ENCODE results near the gene STON1.
"Not testable (repeated sequence)": the region's sequence is repeated elsewhere in the genome, so short reads cannot be mapped to it uniquely, and the experiment has no call there.

STON1 gene

GRCh38 chr2:48527226-48527885 is 2.6 kb upstream of the STON1 start:
- DNase-seq (ENCODE audit: low read depth) = no peak

- no peak for DNase-seq (ENCODE audit: low read depth)
Observed at GRCh38 chr2:48528431-48528830, 1.5 kb upstream of the STON1 start.

- no peak for DNase-seq (ENCODE audit: low read depth)
Observed at GRCh38 chr2:48529194-48529593, 760 bp upstream of the STON1 start.

- no peak for DNase-seq (ENCODE audit: low read depth)
Observed at GRCh38 chr2:48529676-48530032, 300 bp upstream of the STON1 start.

GRCh38 chr2:48531141-48531648 is 1.2 kb downstream of the STON1 start:
- no peak for DNase-seq (ENCODE audit: low read depth)

- DNase-seq (ENCODE audit: low read depth) = no peak
Observed at GRCh38 chr2:48532174-48532573, 2.2 kb downstream of the STON1 start.

- DNase-seq (ENCODE audit: low read depth) = no peak
Observed at GRCh38 chr2:48532824-48533223, 2.9 kb downstream of the STON1 start.

GRCh38 chr2:48534781-48535180 is 4.8 kb downstream of the STON1 start:
- no peak for DNase-seq (ENCODE audit: low read depth)

- DNase-seq (ENCODE audit: low read depth) = no peak
Observed at GRCh38 chr2:48540237-48540935, 10.4 kb downstream of the STON1 start.

- no peak for DNase-seq (ENCODE audit: low read depth)
Observed at GRCh38 chr2:48541666-48542389, 11.9 kb downstream of the STON1 start.

GRCh38 chr2:48543895-48544294 is 13.9 kb downstream of the STON1 start:
- no peak for DNase-seq (ENCODE audit: low read depth)

GRCh38 chr2:48545244-48545643 is 15.3 kb downstream of the STON1 start:
- peak; percentile 49 for DNase-seq (ENCODE audit: low read depth)

GRCh38 chr2:48548840-48549239 is 18.9 kb downstream of the STON1 start:
- DNase-seq (ENCODE audit: low read depth) = no peak

GRCh38 chr2:48549972-48550371 is 20.0 kb downstream of the STON1 start:
- no peak for DNase-seq (ENCODE audit: low read depth)

- DNase-seq (ENCODE audit: low read depth) = no peak
Observed at GRCh38 chr2:48551548-48551947, 21.6 kb downstream of the STON1 start.

- DNase-seq (ENCODE audit: low read depth) = not testable (repeated sequence)
Observed at GRCh38 chr2:48555071-48555470, 25.1 kb downstream of the STON1 start.

GRCh38 chr2:48558456-48558855 is 28.5 kb downstream of the STON1 start:
- DNase-seq (ENCODE audit: low read depth) = no peak

- no peak for DNase-seq (ENCODE audit: low read depth)
Observed at GRCh38 chr2:48560546-48561209, 30.7 kb downstream of the STON1 start.

- DNase-seq (ENCODE audit: low read depth) = no peak
Observed at GRCh38 chr2:48562281-48562680, 32.3 kb downstream of the STON1 start.

- DNase-seq (ENCODE audit: low read depth) = peak; percentile 30
Observed at GRCh38 chr2:48566592-48567310, 36.8 kb downstream of the STON1 start.

GRCh38 chr2:48567671-48568070 is 37.7 kb downstream of the STON1 start:
- DNase-seq (ENCODE audit: low read depth) = no peak

GRCh38 chr2:48568547-48568946 is 38.6 kb downstream of the STON1 start:
- DNase-seq (ENCODE audit: low read depth) = no peak

All from fibroblast of the conjunctiva (primary cell).